A549 (cell line): ENCODE measurements around the gene FGGY. TPM values are rescaled to one million over a fixed set of nuclear protein-coding genes. Genes with fewer than 3 reads are reported as not detected.

Experiments used
- ATAC-seq, 2 experiments: fragments of 200-7000 bp in 1 of 2; fragments of >200 bp in 1 of 2; cut with Nextera tagmentation in 1 of 2; cut with Tn5 transposase in 1 of 2; 3 replicates each; pipeline versions ENCODE4 v1.8.0 to v1.9.1; 2018 to 2020; ENCODE audit warnings: mild to moderate bottlenecking in 1 of 2, moderate library complexity in 1 of 2
- CTCF ChIA-PET: fragments of 300-600 bp; sonication (Branson Sonifier 250); formaldehyde crosslinking; extraction: SDS; loops from one replicate; lab custom pipeline; 2021; ENCODE audit warnings: antibody characterized with exemption, inconsistent platforms; lab: Yijun Ruan, JAX
- POLR2A ChIA-PET: fragments of 350-600 bp; formaldehyde crosslinking; extraction: SDS; loops from one replicate; lab custom pipeline; 2021; ENCODE audit warnings: antibody characterized with exemption, inconsistent platforms; lab: Yijun Ruan, JAX
- DNase-seq, 2 experiments: peaks; one replicate each; pipeline versions ENCODE4 v3.0.0 to v3.0.0-alpha.2; 2011 to 2016; ENCODE audit warnings: low read depth in 1 of 2, low spot score in 1 of 2
- FAIRE-seq: peaks from 2 replicates; lab custom pipeline; 2011; peaks lifted over from hg19 to GRCh38; lab: Jason Lieb, UNC
- H3K27ac ChIP-seq, 2 experiments: fragments of >200 bp; sonication (Bioruptor Twin); formaldehyde crosslinking; 3 replicates each; pipeline ENCODE4 v1.5.1; 2016 to 2017
- H3K4me1 ChIP-seq: fragments of >200 bp; sonication (Bioruptor Twin); formaldehyde crosslinking; 3 replicates; pipeline ENCODE4 v1.6.1; 2016
- H3K4me2 ChIP-seq: fragments of >200 bp; sonication (Bioruptor Twin); formaldehyde crosslinking; 3 replicates; pipeline ENCODE4 v1.6.1; 2016
- H3K4me3 ChIP-seq: fragments of >200 bp; sonication (Bioruptor Twin); formaldehyde crosslinking; 3 replicates; pipeline ENCODE4 v1.5.1; 2016
- H3K9me3 ChIP-seq: fragments of >200 bp; sonication (Bioruptor Twin); formaldehyde crosslinking; 3 replicates; pipeline ENCODE4 v1.6.1; 2016
- CBX8 ChIP-seq: fragments of 200-600 bp; sonication (generic); IDR thresholded peaks from 2 replicates; pipeline ENCODE4 v1.6.1; 2016
- E2F6 ChIP-seq: IDR thresholded peaks from 2 replicates; pipeline ENCODE4 v1.6.1; 2012; ENCODE audit warnings: low read depth, borderline replicate concordance
- EHF ChIP-seq: fragments of 250-450 bp; sonication (Bioruptor Pico); IDR thresholded peaks from 2 replicates; pipeline ENCODE4 v1.5.0; 2020; ENCODE audit warnings: mild to moderate bottlenecking
- ELK1 ChIP-seq: fragments of 150-350 bp; IDR thresholded peaks from 2 replicates; pipeline ENCODE4 v1.6.1; 2014; ENCODE audit warnings: low read depth, mild to moderate bottlenecking, low read length
- ESRRA ChIP-seq: fragments of 150-350 bp; IDR thresholded peaks from 2 replicates; pipeline ENCODE4 v1.6.1; 2014; ENCODE audit warnings: mild to moderate bottlenecking, low read length, borderline replicate concordance
- FOXS1 ChIP-seq: fragments of 250-450 bp; sonication (Bioruptor Pico); IDR thresholded peaks from 2 replicates; pipeline ENCODE4 v1.5.0; 2020; ENCODE audit warnings: mild to moderate bottlenecking, moderate library complexity
- HOXA7 ChIP-seq: fragments of 250-450 bp; sonication (Bioruptor Pico); IDR thresholded peaks from 2 replicates; pipeline ENCODE4 v1.5.0; 2020; ENCODE audit warnings: mild to moderate bottlenecking, moderate library complexity
- HOXB13 ChIP-seq: fragments of 250-450 bp; sonication (Bioruptor Pico); IDR thresholded peaks from 2 replicates; pipeline ENCODE4 v1.5.0; 2020; ENCODE audit warnings: low read depth, mild to moderate bottlenecking, moderate library complexity
- HOXB5 ChIP-seq: fragments of 250-450 bp; sonication (Bioruptor Pico); IDR thresholded peaks from 2 replicates; pipeline ENCODE4 v1.5.0; 2020; ENCODE audit warnings: mild to moderate bottlenecking, moderate library complexity
- JUN ChIP-seq, 2 experiments: fragments of >200 bp; sonication (Bioruptor Twin); formaldehyde crosslinking; IDR thresholded peaks; 2 replicates in 1 of 2; 3 replicates in 1 of 2; pipeline ENCODE4 v1.6.1; 2016 to 2017
- KDM1A ChIP-seq: fragments of 200-600 bp; sonication (generic); IDR thresholded peaks from 2 replicates; pipeline ENCODE4 v1.6.1; 2016; ENCODE audit warnings: low read depth, mild to moderate bottlenecking
- MAZ ChIP-seq: fragments of 150-350 bp; IDR thresholded peaks from 2 replicates; pipeline ENCODE4 v1.6.1; 2014; ENCODE audit warnings: antibody characterized with exemption, low read depth, low read length, borderline replicate concordance
- NFE2L2 ChIP-seq: fragments of 150-350 bp; conservative IDR thresholded peaks from 2 replicates; pipeline ENCODE4 v1.6.1; 2014; ENCODE audit warnings: low read length
- PBX3 ChIP-seq: IDR thresholded peaks from 2 replicates; pipeline ENCODE4 v1.6.1; 2012
- POLR2A ChIP-seq: IDR thresholded peaks from 2 replicates; pipeline ENCODE4 v1.6.1; 2012; ENCODE audit warnings: mild to moderate bottlenecking, low read length
- POLR2AphosphoS2 ChIP-seq: conservative IDR thresholded peaks from 2 replicates; pipeline ENCODE4 v1.6.1; 2012; ENCODE audit warnings: low read length, improper control_type of control experiment, inconsistent platforms
- RAD21 ChIP-seq, 2 experiments: fragments of >200 bp in 1 of 2; sonication (Bioruptor Twin) in 1 of 2; formaldehyde crosslinking in 1 of 2; IDR thresholded peaks in 1 of 2; conservative IDR thresholded peaks in 1 of 2; 2 replicates in 1 of 2; 3 replicates in 1 of 2; pipeline ENCODE4 v1.6.1; 2012 to 2018; ENCODE audit warnings: inconsistent platforms in 1 of 2
- TFCP2L1 ChIP-seq: fragments of 250-450 bp; sonication (Bioruptor Pico); IDR thresholded peaks from 2 replicates; pipeline ENCODE4 v1.5.0; 2021; ENCODE audit warnings: mild to moderate bottlenecking
- TP53 ChIP-seq: fragments of 250-450 bp; sonication (Bioruptor Pico); IDR thresholded peaks from 2 replicates; pipeline ENCODE4 v1.5.0; 2021; ENCODE audit warnings: mild to moderate bottlenecking, moderate library complexity
- USF2 ChIP-seq: fragments of 450-650 bp; IDR thresholded peaks from 2 replicates; pipeline ENCODE4 v1.6.1; 2014; ENCODE audit warnings: antibody characterized with exemption
- ZC3H11A ChIP-seq: fragments of 450-650 bp; IDR thresholded peaks from 2 replicates; pipeline ENCODE4 v1.6.1; 2014; ENCODE audit warnings: antibody characterized with exemption, mild to moderate bottlenecking
- WGBS: methylation state at CpG from one replicate; pipeline ENCODE4 v1.1.6; 2017; ENCODE audit errors: missing lambda C conversion rate; 5-methylcytosine and 5-hydroxymethylcytosine counted together
- polyA plus RNA-seq, 4 experiments: library from polyadenylated mRNA; depleted of rRNA in 3 of 4; stranded (reverse); fragments of >200 nt; fragmentation: RNase III in 1 of 4; extraction: RNeasy Plus Mini Kit Qiagen cat#74134 plus additional on column Dnase treatment in 1 of 4; gene quantifications; 2 replicates in 3 of 4; 3 replicates in 1 of 4; pipeline ENCODE4 v1.2.3, GENCODE V29; 2011 to 2017

Gene FGGY
- polyA plus RNA-seq, 2 of the 4 experiments (the other 2 are of a cell fraction) = 2.9 to 4.8 TPM

GRCh38 chr1:59653968-59654367 is 357.1 kb downstream of the FGGY start:
- no peaks in the 10 kb centered on the region for H3K4me1 ChIP-seq
- H3K4me3 ChIP-seq = peak overlapping the region; percentile 37; the same call in 2 of the 3 replicates
- peak overlapping the region; percentile 60 for H3K4me2 ChIP-seq
- H3K9me3 ChIP-seq = peaks cover 4% of the 10 kb centered on the region; the same call in 1 of the 3 replicates
- DNase-seq (no peak), FAIRE-seq (no peak), ATAC-seq (no peak)
- 82% methylated on average over 2 of the region's 2 CpGs for WGBS
- ChIA-PET CTCF (no interaction called here), POLR2A (no interaction called here)
- TF ChIP-seq ESRRA (no peak), TFCP2L1 (CRISPR knock-in tag) (no peak), FOXS1 (CRISPR knock-in tag) (no peak), NFE2L2 (no peak), PBX3 (no peak)
- peak overlapping the region; percentile 54 to 64; a peak in 5 of 6 replicates for H3K27ac ChIP-seq

GRCh38 chr1:59657873-59658465 is 361.1 kb downstream of the FGGY start:
- ATAC-seq = no peak
- no peak for DNase-seq
- Histone ChIP-seq H3K4me3 (no peak overlapping the region), H3K27ac (no peak overlapping the region), H3K4me1 (no peaks in the 10 kb centered on the region), H3K9me3 (peaks cover 4% of the 10 kb centered on the region; the same call in 1 of the 3 replicates), H3K4me2 (no peak overlapping the region)
- WGBS = 58% methylated on average over 3 of the region's 3 CpGs
- POLR2A ChIA-PET = no interaction called here
- no peak for FAIRE-seq
- TF ChIP-seq FOXS1 (CRISPR knock-in tag) (no peak), TFCP2L1 (CRISPR knock-in tag) (no peak), ELK1 (no peak), PBX3 (no peak), HOXA7 (CRISPR knock-in tag) (no peak), HOXB5 (no peak), RAD21 (conservative IDR thresholded peaks at IDR 0.05 in 1 of 2, IDR thresholded peaks at IDR 0.05 in 1 of 2) (no peak), TP53 (CRISPR knock-in tag) (no peak), MAZ (no peak), USF2 (no peak), CBX8 (no peak), ZC3H11A (no peak), POLR2A (no peak), EHF (CRISPR knock-in tag) (no peak)
- CTCF ChIA-PET = interaction anchor here (0.8 kb wide), 1 partner anchor 42 kb away, joined by 3 read pairs; no protein-coding TSS in a partner anchor

- Histone ChIP-seq H3K27ac (no peak overlapping the region), H3K4me2 (no peak overlapping the region), H3K4me3 (no peak overlapping the region), H3K4me1 (no peaks in the 10 kb centered on the region), H3K9me3 (no peaks in the 10 kb centered on the region)
- no peak for TF ChIP-seq EHF (CRISPR knock-in tag)
- TF ChIP-seq HOXB13 (CRISPR knock-in tag) = no peak
- TF ChIP-seq KDM1A = no peak
- no peak for TF ChIP-seq ZC3H11A
- TF ChIP-seq JUN (IDR thresholded peaks at IDR 0.05) = no peak
- TF ChIP-seq PBX3 = no peak
- no peak for TF ChIP-seq E2F6
- no peak for TF ChIP-seq POLR2AphosphoS2
- no peak for TF ChIP-seq FOXS1 (CRISPR knock-in tag)
- ChIA-PET POLR2A (no interaction called here), CTCF (no interaction called here)
- WGBS = 86% methylated on average over 6 of the region's 6 CpGs
- DNase-seq (no peak), ATAC-seq (no peak), FAIRE-seq (no peak)
These were observed 367.3 kb downstream of the FGGY start for GRCh38 chr1:59664166-59664565.
